Measurements from ENCODE around the gene TSHZ2.

GRCh38 chr20:52926505-52926904 lies 45.7 kb upstream of the TSHZ2 start:
- TF ChIP-seq REST (IDR thresholded peaks at IDR 0.05; ENCODE audit: insufficient read depth in 1 of 2, low read depth in 2 of 2, low read length in 2 of 2) (no peak), SIN3A (IDR thresholded peaks at IDR 0.05; ENCODE audit: borderline replicate concordance, insufficient read depth, low read length) (no peak), TAF1 (IDR thresholded peaks at IDR 0.05; ENCODE audit: borderline replicate concordance, insufficient read depth, low read length) (no peak), POLR2AphosphoS5 (IDR thresholded peaks at IDR 0.05; ENCODE audit: low read depth, low read length) (no peak)

All from PFSK-1 (cell line).